HG03457 (cell line): ENCODE results near the gene C17orf67.

Experiments used
- ATAC-seq: cut with Tn5 transposase; IDR thresholded peaks from one replicate; pipeline ENCODE4 v1.9.1; 2021; ENCODE audit warnings: moderate number of reproducible peaks; ENCODE audit not compliant: unreplicated experiment

Gene C17orf67

DNA sequence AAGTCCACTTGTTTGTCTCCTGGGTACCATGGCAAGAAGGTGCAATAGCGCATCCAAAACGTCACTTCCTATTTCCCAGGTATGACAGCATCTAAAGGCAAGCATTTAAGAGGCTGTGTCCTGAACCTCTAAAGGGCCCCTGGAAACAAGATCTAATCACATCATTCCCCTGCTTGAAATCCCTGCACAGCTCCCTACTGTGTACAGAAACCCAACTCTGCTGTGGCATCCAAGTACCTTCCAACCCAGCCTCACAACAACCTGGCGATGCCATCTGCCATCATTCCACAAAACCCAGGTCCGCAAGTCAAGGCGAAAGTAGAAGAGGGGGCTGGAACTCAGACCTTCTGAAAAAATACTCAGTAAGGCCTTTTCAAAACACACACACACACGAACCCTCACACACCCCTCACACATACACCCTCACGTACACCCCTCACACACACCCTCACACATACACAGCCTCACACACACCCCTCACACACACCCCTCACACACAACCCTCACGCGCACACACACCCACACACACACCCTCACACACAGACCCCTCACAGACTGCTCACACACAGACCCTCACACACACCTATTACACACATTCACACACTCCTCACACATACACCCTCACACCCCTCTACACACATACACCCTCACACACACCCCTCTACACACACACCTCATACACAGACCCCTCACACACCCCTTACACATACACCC is 24.5 kb downstream of the C17orf67 start:
- no peak for ATAC-seq

DNA sequence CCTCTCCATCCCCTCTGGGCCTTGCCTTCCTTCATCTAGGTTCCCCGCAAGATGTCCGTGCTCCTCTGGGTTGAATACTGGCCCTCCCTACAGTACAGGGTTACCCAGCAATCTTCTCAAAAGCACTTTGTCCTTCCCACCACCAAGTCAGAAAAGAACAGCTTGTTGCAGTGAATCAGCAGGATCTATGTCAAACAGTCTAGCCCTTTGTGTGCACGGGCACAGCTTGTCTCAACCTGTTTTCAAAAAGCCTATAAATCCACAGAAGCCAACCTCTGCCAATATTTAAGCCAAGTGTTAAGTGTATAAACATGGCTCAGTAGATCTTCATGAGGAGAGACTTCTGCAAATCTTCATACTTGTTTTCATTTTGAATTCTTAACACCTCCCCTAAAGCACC is 25.2 kb downstream of the C17orf67 start:
- no peak for ATAC-seq

- ATAC-seq = no peak
Observed at GRCh38 chr17:56807723-56808122, 26.0 kb downstream of the C17orf67 start.

GRCh38 chr17:56806949-56807348 is 26.8 kb downstream of the C17orf67 start:
- ATAC-seq = no peak

- ATAC-seq = no peak
Observed at GRCh38 chr17:56804454-56804853, 29.3 kb downstream of the C17orf67 start.

DNA sequence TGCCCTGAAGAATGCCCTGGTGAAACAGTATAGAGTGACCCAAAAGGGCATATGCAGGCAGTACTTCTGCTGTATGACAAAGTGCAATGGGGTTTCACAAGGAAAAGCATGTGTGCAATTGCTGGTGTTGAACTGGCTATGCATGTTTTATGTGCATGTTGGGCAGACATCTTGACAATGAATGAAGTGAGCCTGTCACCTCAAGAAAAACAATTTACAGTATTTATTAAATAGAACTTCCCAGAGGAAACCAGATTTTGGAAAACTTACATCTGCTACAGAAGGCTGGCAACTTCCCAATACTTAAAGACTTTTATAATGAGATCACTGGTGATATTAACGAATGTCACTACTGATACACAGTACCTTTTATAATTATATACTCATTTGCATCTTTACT is 30.6 kb downstream of the C17orf67 start:
- no peak for ATAC-seq

GRCh38 chr17:56801459-56802178 is 32.1 kb downstream of the C17orf67 start:
- ATAC-seq = no peak

DNA sequence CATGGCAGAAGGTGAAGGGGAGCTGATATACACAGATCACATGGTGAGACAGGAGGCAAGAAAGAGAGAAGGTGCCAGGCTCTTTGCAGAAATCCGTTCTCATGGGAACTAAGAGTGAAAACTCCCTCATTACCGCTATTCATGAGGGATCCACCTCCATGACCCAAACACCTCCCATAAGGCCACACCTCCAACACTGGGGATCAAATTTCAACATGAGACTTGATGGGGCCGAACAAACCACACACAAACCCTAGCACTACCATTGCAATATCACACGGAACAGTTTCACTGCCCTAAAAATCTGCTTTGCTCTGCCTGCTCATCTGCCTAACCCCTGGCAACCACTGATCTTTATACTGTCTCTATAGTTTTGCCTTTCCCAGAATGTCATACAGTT is 34.8 kb downstream of the C17orf67 start:
- ATAC-seq = no peak

DNA sequence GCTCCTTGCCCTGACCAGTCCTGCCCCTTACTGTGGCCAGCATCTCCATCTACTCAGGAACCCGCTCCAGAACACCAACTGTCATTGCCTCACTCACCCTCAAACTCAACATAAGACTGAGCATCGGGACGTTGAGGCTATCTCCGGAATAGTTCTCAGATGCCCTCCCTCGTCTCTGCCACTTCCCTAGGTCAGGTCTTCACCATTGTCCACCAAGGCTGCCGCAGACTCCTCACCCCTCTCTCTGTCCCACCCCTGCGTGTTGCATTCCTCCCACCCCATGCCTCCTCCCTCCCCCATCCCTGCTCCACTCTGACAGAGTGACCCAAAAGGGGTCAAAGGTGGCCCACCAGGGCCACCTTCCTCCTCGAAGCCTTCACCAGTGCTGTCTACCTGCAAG is 37.2 kb downstream of the C17orf67 start:
- ATAC-seq = no peak

GRCh38 chr17:56795221-56795865 is 38.4 kb downstream of the C17orf67 start:
- ATAC-seq = no peak

GRCh38 chr17:56793957-56794356 is 39.8 kb downstream of the C17orf67 start:
- no peak for ATAC-seq

DNA sequence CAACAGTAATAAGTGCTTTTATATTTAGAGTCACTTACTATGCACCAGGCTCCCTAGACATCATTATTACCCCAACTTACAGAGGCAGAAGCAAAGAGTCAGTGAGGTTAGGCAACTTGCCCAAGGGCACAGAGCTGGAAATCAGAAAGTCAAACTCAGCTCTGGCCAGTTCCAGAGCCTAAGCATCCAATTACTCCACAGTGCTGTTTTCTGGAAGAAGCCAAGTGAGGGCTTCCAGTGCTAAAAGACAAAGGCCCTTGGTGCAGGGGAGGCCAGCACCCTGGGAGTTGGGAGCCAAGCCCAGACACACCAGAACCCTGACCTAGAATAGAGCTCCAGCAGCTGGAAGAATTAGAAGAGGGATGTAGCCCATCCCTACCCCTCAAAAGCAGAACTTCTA is 40.2 kb downstream of the C17orf67 start:
- no peak for ATAC-seq

- no peak for ATAC-seq
Observed at GRCh38 chr17:56792267-56792666, 41.5 kb downstream of the C17orf67 start.

GRCh38 chr17:56786989-56787482 is 46.7 kb downstream of the C17orf67 start:
- peak; percentile 85 for ATAC-seq

DNA sequence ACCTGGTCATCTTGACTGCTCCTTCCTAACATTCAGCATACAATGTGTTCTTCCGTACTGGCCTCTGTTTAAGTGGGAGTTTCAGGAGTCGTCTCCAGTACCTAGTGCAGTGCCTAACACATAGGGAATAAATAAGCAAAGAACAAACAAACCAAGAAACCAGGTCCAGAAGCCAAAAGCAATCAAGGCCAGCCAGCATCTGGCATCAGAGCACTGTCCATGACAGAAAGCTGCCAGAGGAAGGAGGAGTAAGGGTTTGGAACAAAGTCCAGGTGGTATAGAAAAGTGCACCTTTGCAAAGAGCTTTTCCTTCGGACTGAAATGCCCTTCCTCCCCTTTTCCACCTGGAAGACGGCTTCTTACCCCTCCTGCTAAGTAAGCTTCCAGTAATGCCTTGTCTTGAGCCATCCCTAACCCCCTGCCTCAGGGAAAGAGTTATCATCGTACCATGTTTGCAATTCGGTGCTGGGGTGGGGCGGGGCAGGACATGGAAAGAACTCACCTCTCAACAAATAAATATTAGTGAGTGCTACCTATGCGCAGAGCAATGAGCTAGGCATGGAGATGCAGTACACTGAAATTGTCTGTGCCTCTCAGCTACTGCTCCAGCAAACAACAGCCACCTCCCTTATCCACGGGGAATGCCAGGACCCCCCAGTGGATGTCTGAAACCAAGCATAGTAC is 47.6 kb downstream of the C17orf67 start:
- ATAC-seq = no peak

- no peak for ATAC-seq
Observed at GRCh38 chr17:56785405-56785804, 48.3 kb downstream of the C17orf67 start.

DNA sequence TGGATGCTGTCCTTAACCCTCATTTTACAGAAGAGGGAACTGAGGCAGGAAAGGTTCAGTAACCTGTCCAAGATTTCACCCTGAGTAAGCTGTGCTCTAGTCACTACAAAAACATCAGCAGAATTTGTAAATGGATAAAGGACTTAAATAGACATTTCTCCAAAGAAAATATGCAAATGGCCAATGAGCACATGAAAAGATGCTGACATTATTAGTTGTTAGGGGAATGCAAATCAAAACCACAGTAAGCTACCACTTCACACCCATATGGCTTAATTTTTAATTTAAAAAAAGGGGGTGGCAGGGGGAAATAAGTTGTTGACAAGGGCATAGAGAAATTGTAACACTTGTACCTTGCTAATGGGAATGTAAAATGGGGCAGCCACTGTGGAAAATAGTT is 51.4 kb downstream of the C17orf67 start:
- ATAC-seq = no peak

GRCh38 chr17:56781906-56782305 is 51.8 kb downstream of the C17orf67 start:
- no peak for ATAC-seq

- peak; percentile 91 for ATAC-seq
Observed at GRCh38 chr17:56779898-56780777, 53.6 kb downstream of the C17orf67 start.

DNA sequence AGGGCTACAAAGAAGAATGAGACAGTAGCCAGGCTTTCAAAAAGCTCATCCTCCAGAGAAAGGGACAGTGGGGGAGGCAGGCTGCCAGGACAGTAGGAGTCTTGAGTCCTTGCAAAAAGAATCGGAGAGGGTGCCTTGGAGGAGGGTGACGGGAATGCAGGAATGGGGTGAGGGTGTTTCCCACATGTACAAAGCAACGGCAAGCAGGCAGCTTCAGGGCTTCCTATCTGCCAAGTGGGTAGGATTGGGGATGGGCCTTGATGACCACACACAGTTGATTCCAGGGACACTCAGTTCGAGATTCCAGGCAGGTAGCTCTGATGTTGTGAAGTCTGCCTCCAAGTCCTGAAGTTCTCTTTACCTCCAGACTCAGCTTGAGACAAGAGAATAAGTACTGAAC is 54.4 kb downstream of the C17orf67 start:
- ATAC-seq = no peak
